H9 (cell line): ENCODE results near the gene ITGB7. TPM values are rescaled to one million over a fixed set of nuclear protein-coding genes. Genes with fewer than 3 reads are reported as not detected.

Source experiments
- DNase-seq: peaks from one replicate; pipeline ENCODE4 v3.0.0-alpha.2; 2017
- H2AFZ ChIP-seq: one replicate; pipeline ENCODE4 v1.6.1; 2013; ENCODE audit warnings: mild to moderate bottlenecking, low read length, control low read depth, moderate library complexity
- H2AK5ac ChIP-seq: 2 replicates; pipeline ENCODE4 v1.6.1; 2013; ENCODE audit warnings: low read length, control low read depth, mixed read lengths; ENCODE audit not compliant: insufficient read length
- H2BK120ac ChIP-seq: one replicate; pipeline ENCODE4 v1.6.1; 2013; ENCODE audit warnings: low read depth, mild to moderate bottlenecking, low read length, control low read depth, inconsistent platforms; ENCODE audit not compliant: poor library complexity, severe bottlenecking
- H2BK12ac ChIP-seq: 2 replicates; pipeline ENCODE4 v1.6.1; 2013; ENCODE audit warnings: low read length, control low read depth, mixed read lengths, low read depth; ENCODE audit not compliant: insufficient read length
- H2BK15ac ChIP-seq: 2 replicates; pipeline ENCODE4 v1.6.1; 2013; ENCODE audit warnings: low read depth, low read length, control low read depth
- H2BK20ac ChIP-seq: one replicate; pipeline ENCODE4 v1.6.1; 2013; ENCODE audit warnings: low read depth, mild to moderate bottlenecking, low read length, control low read depth, inconsistent platforms; ENCODE audit not compliant: poor library complexity, severe bottlenecking
- H2BK5ac ChIP-seq: 2 replicates; pipeline ENCODE4 v1.6.1; 2013; ENCODE audit warnings: low read length, control low read depth, mixed read lengths; ENCODE audit not compliant: insufficient read length
- H3K14ac ChIP-seq: 2 replicates; pipeline ENCODE4 v1.6.1; 2013; ENCODE audit warnings: low read length, control low read depth; ENCODE audit not compliant: insufficient read depth
- H3K18ac ChIP-seq: 2 replicates; pipeline ENCODE4 v1.6.1; 2013; ENCODE audit warnings: low read depth, mild to moderate bottlenecking, mixed read lengths, low read length, control low read depth; ENCODE audit not compliant: insufficient read length
- H3K23ac ChIP-seq: 2 replicates; pipeline ENCODE4 v1.6.1; 2013; ENCODE audit warnings: low read length, control low read depth, mixed read lengths, low read depth; ENCODE audit not compliant: insufficient read length
- H3K23me2 ChIP-seq: 2 replicates; pipeline ENCODE4 v1.6.1; 2013; ENCODE audit warnings: low read depth, mild to moderate bottlenecking, mixed read lengths, low read length, control low read depth; ENCODE audit not compliant: insufficient read length, poor library complexity, severe bottlenecking
- H3K27ac ChIP-seq: 2 replicates; pipeline ENCODE4 v1.5.1; 2013; ENCODE audit warnings: low read length, control low read depth, mixed read lengths, low read depth; ENCODE audit not compliant: insufficient read length
- H3K27me3 ChIP-seq: 2 replicates; pipeline ENCODE4 v1.6.1; 2013; ENCODE audit warnings: low read length, control low read depth, inconsistent platforms; ENCODE audit not compliant: insufficient read depth
- H3K4ac ChIP-seq: 2 replicates; pipeline ENCODE4 v1.6.1; 2013; ENCODE audit warnings: low read depth, mild to moderate bottlenecking, control low read depth, inconsistent platforms, low read length, moderate library complexity
- H3K4me1 ChIP-seq: 2 replicates; pipeline ENCODE4 v1.6.1; 2013; ENCODE audit warnings: low read length, control low read depth, inconsistent platforms; ENCODE audit not compliant: insufficient read depth
- H3K4me2 ChIP-seq: 2 replicates; pipeline ENCODE4 v1.6.1; 2013; ENCODE audit warnings: low read length, control low read depth, mixed read lengths; ENCODE audit not compliant: insufficient read length, insufficient read depth
- H3K56ac ChIP-seq: 2 replicates; pipeline ENCODE4 v1.6.1; 2013; ENCODE audit warnings: low read depth, mild to moderate bottlenecking, mixed read lengths, low read length, control low read depth; ENCODE audit not compliant: insufficient read length
- H3K79me1 ChIP-seq: 2 replicates; pipeline ENCODE4 v1.6.1; 2013; ENCODE audit warnings: low read depth, mild to moderate bottlenecking, moderate library complexity, low read length, control low read depth, inconsistent platforms; ENCODE audit not compliant: insufficient read depth, poor library complexity, severe bottlenecking
- H3K79me2 ChIP-seq: 2 replicates; pipeline ENCODE4 v1.6.1; 2013; ENCODE audit warnings: low read length, control low read depth, inconsistent platforms; ENCODE audit not compliant: insufficient read depth
- H3K9ac ChIP-seq: 2 replicates; pipeline ENCODE4 v1.6.1; 2013; ENCODE audit warnings: low read length, control low read depth, mixed read lengths; ENCODE audit not compliant: insufficient read length; ENCODE audit errors: extremely low read depth
- H3K9me3 ChIP-seq: one replicate; pipeline ENCODE4 v1.6.1; 2013; ENCODE audit warnings: low read depth, low read length, inconsistent platforms; ENCODE audit not compliant: control insufficient read depth
- H3T11ph ChIP-seq: one replicate; pipeline ENCODE4 v1.6.1; 2013; ENCODE audit warnings: mild to moderate bottlenecking, low read length, control low read depth, inconsistent platforms
- H4K20me1 ChIP-seq: one replicate; pipeline ENCODE4 v1.6.1; 2013; ENCODE audit not compliant: control insufficient read depth, insufficient read length, insufficient read depth
- H4K5ac ChIP-seq: 2 replicates; pipeline ENCODE4 v1.6.1; 2013; ENCODE audit warnings: low read depth, mild to moderate bottlenecking, mixed read lengths, low read length, control low read depth; ENCODE audit not compliant: insufficient read length
- H4K8ac ChIP-seq: replicated peaks from 2 replicates; pipeline ENCODE4 v1.6.1; 2013; ENCODE audit warnings: low read length, control low read depth, mixed read lengths, low read depth; ENCODE audit not compliant: insufficient read length
- H4K91ac ChIP-seq: 2 replicates; pipeline ENCODE4 v1.6.1; 2013; ENCODE audit warnings: low read depth, mild to moderate bottlenecking, moderate library complexity, mixed read lengths, low read length, control low read depth; ENCODE audit not compliant: insufficient read length
- H3K27ac Mint-ChIP-seq, 3 experiments: 2 replicates in 2 of 3; 3 replicates in 1 of 3; pipeline ENCODE4 v1.8.0; 2020 to 2021; ENCODE audit warnings: mixed read lengths in 3 of 3, mild to moderate bottlenecking in 1 of 3, moderate library complexity in 1 of 3
- H3K27me3 Mint-ChIP-seq: 2 replicates; pipeline ENCODE4 v1.8.0; 2021; ENCODE audit warnings: low read depth, mild to moderate bottlenecking, moderate library complexity, mixed read lengths
- H3K36me3 Mint-ChIP-seq, 3 experiments: 2 replicates in 2 of 3; 3 replicates in 1 of 3; pipeline ENCODE4 v1.8.0; 2020 to 2021; ENCODE audit warnings: low read depth in 3 of 3, mixed read lengths in 3 of 3; ENCODE audit not compliant: insufficient read depth in 1 of 3
- H3K4me1 Mint-ChIP-seq, 2 experiments: 2 replicates each; pipeline ENCODE4 v1.8.0; 2020; ENCODE audit warnings: mixed read lengths in 2 of 2
- H3K4me3 Mint-ChIP-seq, 2 experiments: 2 replicates in 1 of 2; 3 replicates in 1 of 2; pipeline ENCODE4 v1.8.0; 2020 to 2021; ENCODE audit warnings: mild to moderate bottlenecking in 2 of 2, mixed read lengths in 2 of 2, moderate library complexity in 1 of 2
- H3K9me3 Mint-ChIP-seq, 2 experiments: 2 replicates in 1 of 2; 3 replicates in 1 of 2; pipeline ENCODE4 v1.8.0; 2020; ENCODE audit warnings: mild to moderate bottlenecking in 2 of 2, mixed read lengths in 2 of 2, moderate library complexity in 1 of 2
- WGBS: extraction: QIAGEN DNeasy Blood & Tissue Kit; methylation state at CpG from one replicate; pipeline ENCODE4 v1.1.7; 2013; ENCODE audit warnings: missing lambda C conversion rate, low lambda C conversion rate, mixed read lengths; ENCODE audit not compliant: insufficient read length; ENCODE audit errors: extremely low coverage; 5-methylcytosine and 5-hydroxymethylcytosine counted together
- total RNA-seq: library from RNA; stranded (reverse); gene quantifications from 2 replicates; pipeline ENCODE4 v1.2.1, GENCODE V29; 2021
- TF ChIP-seq, protein P1 (sequence below): fragments of 200-600 bp; sonication (generic); conservative IDR thresholded peaks from 3 replicates; pipeline ENCODE4 v1.8.0; 2021; ENCODE audit warnings: antibody characterized with exemption, mild to moderate bottlenecking

Gene ITGB7
- total RNA-seq, 1 experiment from 2014 or later: 0.39 TPM

DNA sequence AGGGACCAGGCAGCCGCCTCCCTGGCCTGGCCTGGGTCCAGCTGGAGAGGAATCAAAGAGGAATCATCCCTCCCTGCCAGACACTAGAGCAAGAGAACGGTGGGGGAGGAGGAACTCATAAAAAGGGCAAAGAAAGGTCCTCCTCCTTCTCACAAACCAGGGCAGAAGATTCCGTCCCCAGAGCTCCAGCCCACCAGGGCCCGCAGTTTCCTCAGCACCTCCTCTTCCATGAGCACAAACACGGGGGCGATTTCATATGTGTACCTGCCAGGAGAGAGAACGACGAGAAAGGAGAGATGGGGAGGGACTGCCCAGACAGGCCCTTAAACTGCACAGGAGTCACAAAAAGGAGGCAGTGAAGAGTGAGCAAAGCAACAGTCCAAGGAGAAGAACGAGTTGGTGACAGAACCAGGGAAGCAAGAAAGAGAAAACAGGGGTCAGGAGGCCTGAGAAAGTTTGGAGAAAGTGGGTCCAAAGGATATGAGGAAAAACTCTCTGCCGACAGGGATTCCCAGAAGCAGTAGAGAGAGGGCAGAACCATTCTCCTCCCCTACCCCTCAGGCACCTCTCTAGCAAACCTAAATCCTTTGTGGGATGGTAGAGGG is 35.2 kb downstream of the ITGB7 start:
- no peak overlapping the region for H3K9ac ChIP-seq
- peaks cover 93% of the 10 kb centered on the region for H3K27me3 Mint-ChIP-seq
- no peak overlapping the region for H2BK5ac ChIP-seq
- no peak overlapping the region for H3K4me2 ChIP-seq
- no peak overlapping the region for H2BK20ac ChIP-seq
- no peaks in the 10 kb centered on the region for H3K79me2 ChIP-seq
- no peak overlapping the region for H3K4me3 Mint-ChIP-seq
- no peak overlapping the region for H4K8ac ChIP-seq
- no peak overlapping the region for H3K4ac ChIP-seq
- no peak overlapping the region for H3K18ac ChIP-seq
- H3K4me1 ChIP-seq: no peaks in the 10 kb centered on the region; the same call in 1 of the 2 replicates
- TF ChIP-seq, protein P1, sequence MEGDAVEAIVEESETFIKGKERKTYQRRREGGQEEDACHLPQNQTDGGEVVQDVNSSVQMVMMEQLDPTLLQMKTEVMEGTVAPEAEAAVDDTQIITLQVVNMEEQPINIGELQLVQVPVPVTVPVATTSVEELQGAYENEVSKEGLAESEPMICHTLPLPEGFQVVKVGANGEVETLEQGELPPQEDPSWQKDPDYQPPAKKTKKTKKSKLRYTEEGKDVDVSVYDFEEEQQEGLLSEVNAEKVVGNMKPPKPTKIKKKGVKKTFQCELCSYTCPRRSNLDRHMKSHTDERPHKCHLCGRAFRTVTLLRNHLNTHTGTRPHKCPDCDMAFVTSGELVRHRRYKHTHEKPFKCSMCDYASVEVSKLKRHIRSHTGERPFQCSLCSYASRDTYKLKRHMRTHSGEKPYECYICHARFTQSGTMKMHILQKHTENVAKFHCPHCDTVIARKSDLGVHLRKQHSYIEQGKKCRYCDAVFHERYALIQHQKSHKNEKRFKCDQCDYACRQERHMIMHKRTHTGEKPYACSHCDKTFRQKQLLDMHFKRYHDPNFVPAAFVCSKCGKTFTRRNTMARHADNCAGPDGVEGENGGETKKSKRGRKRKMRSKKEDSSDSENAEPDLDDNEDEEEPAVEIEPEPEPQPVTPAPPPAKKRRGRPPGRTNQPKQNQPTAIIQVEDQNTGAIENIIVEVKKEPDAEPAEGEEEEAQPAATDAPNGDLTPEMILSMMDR: no peak
- H2AK5ac ChIP-seq: no peak overlapping the region
- no peak overlapping the region for H4K5ac ChIP-seq
- H4K91ac ChIP-seq: no peak overlapping the region
- no peak overlapping the region for H3K14ac ChIP-seq
- H3K27ac ChIP-seq: no peak overlapping the region
- H4K20me1 ChIP-seq: no peaks in the 10 kb centered on the region
- no peak overlapping the region for H3K27ac Mint-ChIP-seq
- H3K23me2 ChIP-seq: no peaks in the 10 kb centered on the region
- WGBS: no CpG with 5 or more reads among the region's 10 CpGs
- no peak overlapping the region for H2BK12ac ChIP-seq
- H2BK15ac ChIP-seq: no peak overlapping the region
- H3K9me3 ChIP-seq: no peaks in the 10 kb centered on the region
- no peak for DNase-seq
- peaks cover 0 to 6% (median 0%) of the 10 kb centered on the region in 3 experiments; a peak in 1 of 7 replicates for H3K36me3 Mint-ChIP-seq
- H3K9me3 Mint-ChIP-seq: no peaks in the 10 kb centered on the region; a peak in 1 of 5 replicates
- peaks cover 25% of the 10 kb centered on the region for H3K27me3 ChIP-seq
- H3K23ac ChIP-seq: no peak overlapping the region
- H3K79me1 ChIP-seq: no peaks in the 10 kb centered on the region
- H2AFZ ChIP-seq: no peak overlapping the region
- no peak overlapping the region for H2BK120ac ChIP-seq
- H3K4me1 Mint-ChIP-seq: peaks cover 11 to 21% of the 10 kb centered on the region in 2 experiments
- no peak overlapping the region for H3K56ac ChIP-seq
- H3T11ph ChIP-seq: no peak overlapping the region
